HCT116 (cell line): Measurements from ENCODE around the gene CCDC146.

Experiments
- EGR1 ChIP-seq: IDR thresholded peaks from 2 replicates; pipeline ENCODE4 v1.6.1; 2012; ENCODE audit warnings: low read depth
- ELF1 ChIP-seq: IDR thresholded peaks from 2 replicates; pipeline ENCODE4 v1.6.1; 2012; ENCODE audit warnings: low read depth, borderline replicate concordance
- EZH2 ChIP-seq: fragments of 200-600 bp; sonication (generic); IDR thresholded peaks from 2 replicates; pipeline ENCODE4 v1.6.1; 2017; ENCODE audit warnings: antibody characterized with exemption, mixed run types
- EZH2phosphoT487 ChIP-seq: fragments of 200-600 bp; IDR thresholded peaks from 2 replicates; pipeline ENCODE4 v1.6.1; 2018; ENCODE audit warnings: antibody characterized with exemption, borderline replicate concordance
- FOSL1 ChIP-seq: IDR thresholded peaks from 2 replicates; pipeline ENCODE4 v1.6.1; 2012; ENCODE audit warnings: low read depth
- POLR2A ChIP-seq: IDR thresholded peaks from 2 replicates; pipeline ENCODE4 v1.7.0; 2011; ENCODE audit warnings: borderline replicate concordance; ENCODE audit not compliant: insufficient read depth, insufficient read length; ENCODE audit errors: extremely low read depth
- POLR2AphosphoS5 ChIP-seq: IDR thresholded peaks from 2 replicates; pipeline ENCODE4 v1.6.1; 2011; ENCODE audit warnings: mild to moderate bottlenecking, low read depth, low read length, moderate library complexity
- RAD21 ChIP-seq: IDR thresholded peaks from 2 replicates; pipeline ENCODE4 v1.6.1; 2012; ENCODE audit warnings: low read depth, mild to moderate bottlenecking
- SIN3A ChIP-seq: IDR thresholded peaks from 2 replicates; pipeline ENCODE4 v1.6.1; 2012; ENCODE audit warnings: low read depth
- ZFX ChIP-seq: fragments of 450-650 bp; IDR thresholded peaks from 2 replicates; pipeline ENCODE4 v1.6.1; 2017
- ZNF274 ChIP-seq: fragments of 200-500 bp; sonication (Bioruptor generic); IDR thresholded peaks from 2 replicates; pipeline ENCODE4 v1.6.1; 2014; ENCODE audit warnings: mild to moderate bottlenecking, low read depth, low read length, inconsistent platforms
- TF ChIP-seq, protein P1 (sequence below), 3 experiments: fragments of 200-600 bp in 1 of 3; sonication (generic) in 1 of 3; IDR thresholded peaks in 2 of 3; conservative IDR thresholded peaks in 1 of 3; 2 replicates each; pipeline ENCODE4 v1.5.1; 2012 to 2017; ENCODE audit warnings: low read depth in 2 of 3, low read length in 2 of 3, antibody characterized with exemption in 1 of 3, borderline replicate concordance in 1 of 3, control low read depth in 1 of 3, mild to moderate bottlenecking in 1 of 3, mixed read lengths in 1 of 3, mixed run types in 1 of 3, moderate library complexity in 1 of 3; ENCODE audit not compliant: insufficient read depth in 1 of 3

- no peak for TF ChIP-seq POLR2A
- no peak for TF ChIP-seq ELF1
- TF ChIP-seq, protein P1, sequence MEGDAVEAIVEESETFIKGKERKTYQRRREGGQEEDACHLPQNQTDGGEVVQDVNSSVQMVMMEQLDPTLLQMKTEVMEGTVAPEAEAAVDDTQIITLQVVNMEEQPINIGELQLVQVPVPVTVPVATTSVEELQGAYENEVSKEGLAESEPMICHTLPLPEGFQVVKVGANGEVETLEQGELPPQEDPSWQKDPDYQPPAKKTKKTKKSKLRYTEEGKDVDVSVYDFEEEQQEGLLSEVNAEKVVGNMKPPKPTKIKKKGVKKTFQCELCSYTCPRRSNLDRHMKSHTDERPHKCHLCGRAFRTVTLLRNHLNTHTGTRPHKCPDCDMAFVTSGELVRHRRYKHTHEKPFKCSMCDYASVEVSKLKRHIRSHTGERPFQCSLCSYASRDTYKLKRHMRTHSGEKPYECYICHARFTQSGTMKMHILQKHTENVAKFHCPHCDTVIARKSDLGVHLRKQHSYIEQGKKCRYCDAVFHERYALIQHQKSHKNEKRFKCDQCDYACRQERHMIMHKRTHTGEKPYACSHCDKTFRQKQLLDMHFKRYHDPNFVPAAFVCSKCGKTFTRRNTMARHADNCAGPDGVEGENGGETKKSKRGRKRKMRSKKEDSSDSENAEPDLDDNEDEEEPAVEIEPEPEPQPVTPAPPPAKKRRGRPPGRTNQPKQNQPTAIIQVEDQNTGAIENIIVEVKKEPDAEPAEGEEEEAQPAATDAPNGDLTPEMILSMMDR (IDR thresholded peaks at IDR 0.05 in 2 of 3, conservative IDR thresholded peaks at IDR 0.05 in 1 of 3; ENCODE audit: borderline replicate concordance in 1 of 3, insufficient read depth in 1 of 3, low read depth in 2 of 3, low read length in 2 of 3): no peak
- no peak for TF ChIP-seq RAD21
- no peak for TF ChIP-seq POLR2AphosphoS5
- TF ChIP-seq EZH2: no peak
- TF ChIP-seq FOSL1: no peak
- no peak for TF ChIP-seq ZFX
- no peak for TF ChIP-seq ZNF274
- TF ChIP-seq EGR1: no peak
- no peak for TF ChIP-seq EZH2phosphoT487
- no peak for TF ChIP-seq SIN3A
These were observed 190.7 kb downstream of the CCDC146 start for GRCh38 chr7:77313085-77313484.
